GM21576 (cell line): Measurements from ENCODE around the gene FLNA.

Experiments used
- ATAC-seq: cut with Tn5 transposase; IDR thresholded peaks from one replicate; pipeline ENCODE4 v1.9.1; 2021; ENCODE audit warnings: mild to moderate bottlenecking, moderate library complexity; ENCODE audit not compliant: unreplicated experiment

FLNA gene

GRCh38 chrX:154376774-154377173 lies 2.3 kb upstream of the FLNA start:
- ATAC-seq, result no peak

- ATAC-seq, result no peak
These were observed 696 bp upstream of the FLNA start for GRCh38 chrX:154375156-154375504.

GRCh38 chrX:154373340-154374306 lies 811 bp downstream of the FLNA start:
- ATAC-seq, result no peak

- ATAC-seq, result no peak
These were observed 1.8 kb downstream of the FLNA start for GRCh38 chrX:154372612-154373022.

GRCh38 chrX:154371789-154372300 lies 2.6 kb downstream of the FLNA start:
- no peak for ATAC-seq

- peak; percentile 57 for ATAC-seq
These were observed 3.2 kb downstream of the FLNA start for GRCh38 chrX:154371017-154371788.

GRCh38 chrX:154370300-154371016 lies 4.0 kb downstream of the FLNA start:
- no peak for ATAC-seq

GRCh38 chrX:154369449-154370299 lies 4.8 kb downstream of the FLNA start:
- ATAC-seq, result no peak

GRCh38 chrX:154368630-154369448 lies 5.6 kb downstream of the FLNA start:
- ATAC-seq, result no peak

- ATAC-seq, result no peak
These were observed 6.7 kb downstream of the FLNA start for GRCh38 chrX:154367474-154368308.

- no peak for ATAC-seq
These were observed 7.8 kb downstream of the FLNA start for GRCh38 chrX:154366666-154367055.

- ATAC-seq, result no peak
These were observed 8.3 kb downstream of the FLNA start for GRCh38 chrX:154365997-154366665.

GRCh38 chrX:154365052-154365600 lies 9.3 kb downstream of the FLNA start:
- no peak for ATAC-seq

GRCh38 chrX:154363706-154364439 lies 10.6 kb downstream of the FLNA start:
- ATAC-seq, result no peak

GRCh38 chrX:154362085-154362742 lies 12.2 kb downstream of the FLNA start:
- no peak for ATAC-seq

- no peak for ATAC-seq
These were observed 14.2 kb downstream of the FLNA start for GRCh38 chrX:154360155-154360713.
